Spleen (tissue), 7 donors: ENCODE results near the gene PDCD1.

ENCODE experiments used
- POLR2A ChIP-seq, 3 donors: fragments of 450-650 bp; IDR thresholded peaks; one replicate each; pipeline ENCODE4 v1.5.1; 2017; ENCODE audit warnings: antibody characterized with exemption in 3 of 3, mild to moderate bottlenecking in 1 of 3
- TF ChIP-seq, protein P1 (sequence below), 11 experiments: fragments of 200-600 bp in 7 of 11; fragments of 450-650 bp in 4 of 11; sonication (generic) in 4 of 11; IDR thresholded peaks in 8 of 11; conservative IDR thresholded peaks in 3 of 11; 1 replicate in 7 of 11; 2 replicates in 4 of 11; pipeline versions ENCODE4 v1.4.0 to v1.8.0; 2016 to 2021; ENCODE audit warnings: antibody characterized with exemption in 11 of 11, inconsistent platforms in 4 of 11, mild to moderate bottlenecking in 1 of 11
- donor health status: DM: no; HTN: no; CAD: no; lungs with moderate emphysema.
- donor health status: DM: no; HTN: no; CAD: no.
- donor health status: DM: no; HTN: no; CAD: no.

- TF ChIP-seq, protein P1, sequence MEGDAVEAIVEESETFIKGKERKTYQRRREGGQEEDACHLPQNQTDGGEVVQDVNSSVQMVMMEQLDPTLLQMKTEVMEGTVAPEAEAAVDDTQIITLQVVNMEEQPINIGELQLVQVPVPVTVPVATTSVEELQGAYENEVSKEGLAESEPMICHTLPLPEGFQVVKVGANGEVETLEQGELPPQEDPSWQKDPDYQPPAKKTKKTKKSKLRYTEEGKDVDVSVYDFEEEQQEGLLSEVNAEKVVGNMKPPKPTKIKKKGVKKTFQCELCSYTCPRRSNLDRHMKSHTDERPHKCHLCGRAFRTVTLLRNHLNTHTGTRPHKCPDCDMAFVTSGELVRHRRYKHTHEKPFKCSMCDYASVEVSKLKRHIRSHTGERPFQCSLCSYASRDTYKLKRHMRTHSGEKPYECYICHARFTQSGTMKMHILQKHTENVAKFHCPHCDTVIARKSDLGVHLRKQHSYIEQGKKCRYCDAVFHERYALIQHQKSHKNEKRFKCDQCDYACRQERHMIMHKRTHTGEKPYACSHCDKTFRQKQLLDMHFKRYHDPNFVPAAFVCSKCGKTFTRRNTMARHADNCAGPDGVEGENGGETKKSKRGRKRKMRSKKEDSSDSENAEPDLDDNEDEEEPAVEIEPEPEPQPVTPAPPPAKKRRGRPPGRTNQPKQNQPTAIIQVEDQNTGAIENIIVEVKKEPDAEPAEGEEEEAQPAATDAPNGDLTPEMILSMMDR (IDR thresholded peaks at IDR 0.05 in 8 of 11, conservative IDR thresholded peaks at IDR 0.05 in 3 of 11) = no peak
- no peak for TF ChIP-seq POLR2A (IDR thresholded peaks at IDR 0.05)
Measured at GRCh38 chr2:241901018-241901380, 42.3 kb upstream of the PDCD1 start.
